ENCODE measurements around the gene MRPL24. TPM values are rescaled to one million over a fixed set of nuclear protein-coding genes. Genes with fewer than 3 reads are reported as not detected.

MRPL24 gene
- total and polyA plus RNA-seq, 2 of the 13 experiments (the other 11 are each of a cell fraction or from before 2014, with no cell fraction given), result 38.1 to 42.9 TPM

- TF ChIP-seq ZNF441 (CRISPR knock-in tag; IDR thresholded peaks at IDR 0.05; ENCODE audit: borderline replicate concordance), result no peak
- TF ChIP-seq, protein P1, sequence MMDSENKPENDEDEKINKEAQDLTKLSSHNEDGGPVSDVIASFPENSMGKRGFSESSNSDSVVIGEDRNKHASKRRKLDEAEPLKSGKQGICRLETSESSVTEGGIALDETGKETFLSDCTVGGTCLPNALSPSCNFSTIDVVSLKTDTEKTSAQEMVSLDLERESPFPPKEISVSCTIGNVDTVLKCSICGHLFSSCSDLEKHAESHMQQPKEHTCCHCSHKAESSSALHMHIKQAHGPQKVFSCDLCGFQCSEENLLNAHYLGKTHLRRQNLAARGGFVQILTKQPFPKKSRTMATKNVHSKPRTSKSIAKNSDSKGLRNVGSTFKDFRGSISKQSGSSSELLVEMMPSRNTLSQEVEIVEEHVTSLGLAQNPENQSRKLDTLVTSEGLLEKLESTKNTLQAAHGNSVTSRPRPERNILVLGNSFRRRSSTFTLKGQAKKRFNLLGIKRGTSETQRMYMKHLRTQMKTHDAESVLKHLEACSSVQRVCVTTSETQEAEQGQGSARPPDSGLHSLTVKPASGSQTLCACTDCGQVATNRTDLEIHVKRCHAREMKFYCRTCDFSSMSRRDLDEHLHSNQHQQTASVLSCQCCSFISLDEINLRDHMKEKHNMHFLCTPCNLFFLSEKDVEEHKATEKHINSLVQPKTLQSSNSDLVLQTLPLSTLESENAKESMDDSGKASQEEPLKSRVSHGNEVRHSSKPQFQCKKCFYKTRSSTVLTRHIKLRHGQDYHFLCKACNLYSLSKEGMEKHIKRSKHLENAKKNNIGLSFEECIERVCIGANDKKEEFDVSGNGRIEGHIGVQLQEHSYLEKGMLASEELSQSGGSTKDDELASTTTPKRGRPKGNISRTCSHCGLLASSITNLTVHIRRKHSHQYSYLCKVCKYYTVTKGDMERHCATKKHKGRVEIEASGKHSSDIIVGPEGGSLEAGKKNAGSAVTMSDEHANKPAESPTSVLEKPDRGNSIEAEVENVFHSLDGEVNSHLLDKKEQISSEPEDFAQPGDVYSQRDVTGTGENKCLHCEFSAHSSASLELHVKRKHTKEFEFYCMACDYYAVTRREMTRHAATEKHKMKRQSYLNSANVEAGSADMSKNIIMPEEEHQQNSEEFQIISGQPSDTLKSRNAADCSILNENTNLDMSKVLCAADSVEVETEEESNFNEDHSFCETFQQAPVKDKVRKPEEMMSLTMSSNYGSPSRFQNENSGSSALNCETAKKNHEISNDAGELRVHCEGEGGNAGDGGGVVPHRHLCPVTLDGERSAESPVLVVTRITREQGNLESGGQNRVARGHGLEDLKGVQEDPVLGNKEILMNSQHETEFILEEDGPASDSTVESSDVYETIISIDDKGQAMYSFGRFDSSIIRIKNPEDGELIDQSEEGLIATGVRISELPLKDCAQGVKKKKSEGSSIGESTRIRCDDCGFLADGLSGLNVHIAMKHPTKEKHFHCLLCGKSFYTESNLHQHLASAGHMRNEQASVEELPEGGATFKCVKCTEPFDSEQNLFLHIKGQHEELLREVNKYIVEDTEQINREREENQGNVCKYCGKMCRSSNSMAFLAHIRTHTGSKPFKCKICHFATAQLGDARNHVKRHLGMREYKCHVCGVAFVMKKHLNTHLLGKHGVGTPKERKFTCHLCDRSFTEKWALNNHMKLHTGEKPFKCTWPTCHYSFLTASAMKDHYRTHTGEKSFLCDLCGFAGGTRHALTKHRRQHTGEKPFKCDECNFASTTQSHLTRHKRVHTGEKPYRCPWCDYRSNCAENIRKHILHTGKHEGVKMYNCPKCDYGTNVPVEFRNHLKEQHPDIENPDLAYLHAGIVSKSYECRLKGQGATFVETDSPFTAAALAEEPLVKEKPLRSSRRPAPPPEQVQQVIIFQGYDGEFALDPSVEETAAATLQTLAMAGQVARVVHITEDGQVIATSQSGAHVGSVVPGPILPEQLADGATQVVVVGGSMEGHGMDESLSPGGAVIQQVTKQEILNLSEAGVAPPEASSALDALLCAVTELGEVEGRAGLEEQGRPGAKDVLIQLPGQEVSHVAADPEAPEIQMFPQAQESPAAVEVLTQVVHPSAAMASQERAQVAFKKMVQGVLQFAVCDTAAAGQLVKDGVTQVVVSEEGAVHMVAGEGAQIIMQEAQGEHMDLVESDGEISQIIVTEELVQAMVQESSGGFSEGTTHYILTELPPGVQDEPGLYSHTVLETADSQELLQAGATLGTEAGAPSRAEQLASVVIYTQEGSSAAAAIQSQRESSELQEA (CRISPR knock-in tag; IDR thresholded peaks at IDR 0.05; ENCODE audit: not compliant biosample characterization), result peak; percentile 2
- TF ChIP-seq KDM5A (IDR thresholded peaks at IDR 0.05; ENCODE audit: borderline replicate concordance, low read length), result peak; percentile 79
- no peak for TF ChIP-seq JARID2 (CRISPR knock-in tag; IDR thresholded peaks at IDR 0.05; ENCODE audit: insufficient replicate concordance)
- TF ChIP-seq, protein P2, sequence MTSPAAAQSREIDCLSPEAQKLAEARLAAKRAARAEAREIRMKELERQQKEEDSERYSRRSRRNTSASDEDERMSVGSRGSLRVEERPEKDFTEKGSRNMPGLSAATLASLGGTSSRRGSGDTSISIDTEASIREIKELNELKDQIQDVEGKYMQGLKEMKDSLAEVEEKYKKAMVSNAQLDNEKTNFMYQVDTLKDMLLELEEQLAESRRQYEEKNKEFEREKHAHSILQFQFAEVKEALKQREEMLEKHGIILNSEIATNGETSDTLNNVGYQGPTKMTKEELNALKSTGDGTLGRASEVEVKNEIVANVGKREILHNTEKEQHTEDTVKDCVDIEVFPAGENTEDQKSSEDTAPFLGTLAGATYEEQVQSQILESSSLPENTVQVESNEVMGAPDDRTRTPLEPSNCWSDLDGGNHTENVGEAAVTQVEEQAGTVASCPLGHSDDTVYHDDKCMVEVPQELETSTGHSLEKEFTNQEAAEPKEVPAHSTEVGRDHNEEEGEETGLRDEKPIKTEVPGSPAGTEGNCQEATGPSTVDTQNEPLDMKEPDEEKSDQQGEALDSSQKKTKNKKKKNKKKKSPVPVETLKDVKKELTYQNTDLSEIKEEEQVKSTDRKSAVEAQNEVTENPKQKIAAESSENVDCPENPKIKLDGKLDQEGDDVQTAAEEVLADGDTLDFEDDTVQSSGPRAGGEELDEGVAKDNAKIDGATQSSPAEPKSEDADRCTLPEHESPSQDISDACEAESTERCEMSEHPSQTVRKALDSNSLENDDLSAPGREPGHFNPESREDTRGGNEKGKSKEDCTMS (CRISPR knock-in tag; conservative IDR thresholded peaks at IDR 0.05), result no peak
- 0 out of 2 replicates have a peak, but pooled peaks have one; percentile 45 for TF ChIP-seq ZNF746 (CRISPR knock-in tag; IDR thresholded peaks at IDR 0.05)
- TF ChIP-seq MYC (CRISPR knock-in tag; IDR thresholded peaks at IDR 0.05; ENCODE audit: borderline replicate concordance), result peak; percentile 71; the same call in 1 of the 2 replicates
- no peak for TF ChIP-seq SMARCC2 (IDR thresholded peaks at IDR 0.05)
- TF ChIP-seq SOX5 (CRISPR knock-in tag; IDR thresholded peaks at IDR 0.05; ENCODE audit: borderline replicate concordance), result no peak
- no peak for TF ChIP-seq ZKSCAN5 (CRISPR knock-in tag; IDR thresholded peaks at IDR 0.05)
- no peak for TF ChIP-seq ZNF484 (CRISPR knock-in tag; IDR thresholded peaks at IDR 0.05; ENCODE audit: borderline replicate concordance, low read depth)
- TF ChIP-seq ZNF772 (CRISPR knock-in tag; IDR thresholded peaks at IDR 0.05), result no peak
- TF ChIP-seq AHR (CRISPR knock-in tag; IDR thresholded peaks at IDR 0.05), result 0 out of 2 replicates have a peak, but pooled peaks have one; percentile 68
- TF ChIP-seq U2AF2 (IDR thresholded peaks at IDR 0.05; ENCODE audit: low read depth, low read length), result no peak
- TF ChIP-seq CBFB (CRISPR knock-in tag; IDR thresholded peaks at IDR 0.05), result no peak
- TF ChIP-seq, protein P3, sequence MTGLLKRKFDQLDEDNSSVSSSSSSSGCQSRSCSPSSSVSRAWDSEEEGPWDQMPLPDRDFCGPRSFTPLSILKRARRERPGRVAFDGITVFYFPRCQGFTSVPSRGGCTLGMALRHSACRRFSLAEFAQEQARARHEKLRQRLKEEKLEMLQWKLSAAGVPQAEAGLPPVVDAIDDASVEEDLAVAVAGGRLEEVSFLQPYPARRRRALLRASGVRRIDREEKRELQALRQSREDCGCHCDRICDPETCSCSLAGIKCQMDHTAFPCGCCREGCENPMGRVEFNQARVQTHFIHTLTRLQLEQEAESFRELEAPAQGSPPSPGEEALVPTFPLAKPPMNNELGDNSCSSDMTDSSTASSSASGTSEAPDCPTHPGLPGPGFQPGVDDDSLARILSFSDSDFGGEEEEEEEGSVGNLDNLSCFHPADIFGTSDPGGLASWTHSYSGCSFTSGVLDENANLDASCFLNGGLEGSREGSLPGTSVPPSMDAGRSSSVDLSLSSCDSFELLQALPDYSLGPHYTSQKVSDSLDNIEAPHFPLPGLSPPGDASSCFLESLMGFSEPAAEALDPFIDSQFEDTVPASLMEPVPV (CRISPR knock-in tag; IDR thresholded peaks at IDR 0.05), result 0 out of 2 replicates have a peak, but pooled peaks have one; percentile 23
- TF ChIP-seq CHCHD3 (CRISPR knock-in tag; IDR thresholded peaks at IDR 0.05), result no peak
Observed at GRCh38 chr1:156727926-156728598, 12.8 kb downstream of the MRPL24 start, which contains the start of gene METTL25B (continued).

Measured in HepG2 (cell line).